ENCODE measurements around the gene LSM7.

The LSM7 gene

DNA sequence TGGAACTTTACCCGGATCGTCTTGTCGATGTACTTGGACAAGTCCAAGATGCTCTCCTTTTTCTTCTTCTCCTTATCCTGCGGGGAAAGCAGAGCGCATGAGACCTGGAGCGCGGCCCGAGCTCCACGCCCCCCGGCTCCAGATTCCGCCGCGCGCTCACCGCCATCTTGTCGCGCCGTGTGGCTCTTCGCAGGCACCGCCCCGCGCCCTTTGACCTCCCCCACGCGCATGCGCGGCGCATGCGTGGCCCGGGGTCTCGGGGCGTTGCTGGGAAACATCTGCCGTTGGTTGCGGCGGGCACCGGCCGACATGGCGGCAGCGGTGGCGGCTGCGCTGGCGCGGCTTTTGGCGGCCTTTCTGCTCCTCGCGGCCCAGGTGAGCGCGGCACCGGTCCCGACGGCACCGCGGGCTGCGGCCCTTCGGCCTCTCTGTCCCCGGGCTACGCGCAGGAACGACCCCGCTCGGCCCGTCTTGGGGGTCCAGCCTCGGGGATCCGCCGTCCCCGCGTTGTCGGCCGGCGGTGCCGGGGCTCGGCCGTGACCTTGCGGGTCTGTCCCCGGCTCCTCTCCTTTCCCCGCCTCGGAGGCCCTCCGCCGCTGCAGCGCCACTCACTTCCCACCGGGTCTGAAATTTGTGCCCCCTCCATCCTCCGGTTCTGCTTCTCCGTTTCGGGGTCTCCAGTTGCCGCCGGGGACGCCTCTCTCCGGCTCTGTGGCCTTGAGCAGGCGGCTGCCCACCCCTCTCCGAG, at the start of gene LSM7, which contains the start of gene SPPL2B:
Gene LSM7, minus strand, starts transcription at position 186 of the 748 bp plus-strand sequence. Its CDS starts 20 bp downstream, at position 166.
Gene SPPL2B, plus strand, starts transcription at position 284 of the 748 bp plus-strand sequence. Its CDS starts 26 bp downstream, at position 310.
- peak; percentile 92 for DNase-seq

DNA sequence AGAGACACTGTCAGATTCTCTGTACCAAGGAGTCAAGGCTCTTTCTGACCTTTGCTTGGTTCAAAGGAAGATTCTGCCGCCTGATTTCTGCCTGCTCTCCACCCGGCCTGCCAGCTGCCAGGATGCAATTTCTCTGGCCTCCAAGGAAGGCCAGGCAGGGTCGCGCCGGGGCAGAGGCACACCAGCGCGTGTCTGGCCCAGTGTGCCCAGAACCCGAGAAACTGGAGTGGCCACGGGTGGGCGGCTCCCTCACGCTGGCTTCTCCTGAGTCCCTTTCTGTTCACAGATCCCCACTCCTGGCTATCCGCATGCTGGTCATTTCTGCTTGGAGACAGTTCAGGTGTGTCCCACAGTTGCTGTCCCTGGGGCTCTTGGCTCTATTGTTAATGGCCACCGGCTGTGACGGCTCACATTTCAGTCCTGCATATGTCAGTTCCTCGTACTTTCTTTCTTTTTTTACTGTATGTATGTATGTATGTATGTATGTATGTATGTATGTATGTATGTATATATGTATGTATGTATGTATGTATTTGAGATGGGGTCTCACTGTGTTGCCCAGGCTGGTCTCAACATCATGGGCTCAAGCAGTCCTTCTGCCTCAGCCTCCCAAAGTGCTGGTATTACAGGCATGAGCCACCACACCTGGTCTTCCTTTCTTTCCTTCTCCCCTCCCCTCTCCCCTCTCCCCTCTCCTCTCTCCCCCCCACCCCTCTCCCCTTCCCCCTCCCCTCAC, 48.6 kb upstream of the LSM7 start:
- no peak for DNase-seq

DNA sequence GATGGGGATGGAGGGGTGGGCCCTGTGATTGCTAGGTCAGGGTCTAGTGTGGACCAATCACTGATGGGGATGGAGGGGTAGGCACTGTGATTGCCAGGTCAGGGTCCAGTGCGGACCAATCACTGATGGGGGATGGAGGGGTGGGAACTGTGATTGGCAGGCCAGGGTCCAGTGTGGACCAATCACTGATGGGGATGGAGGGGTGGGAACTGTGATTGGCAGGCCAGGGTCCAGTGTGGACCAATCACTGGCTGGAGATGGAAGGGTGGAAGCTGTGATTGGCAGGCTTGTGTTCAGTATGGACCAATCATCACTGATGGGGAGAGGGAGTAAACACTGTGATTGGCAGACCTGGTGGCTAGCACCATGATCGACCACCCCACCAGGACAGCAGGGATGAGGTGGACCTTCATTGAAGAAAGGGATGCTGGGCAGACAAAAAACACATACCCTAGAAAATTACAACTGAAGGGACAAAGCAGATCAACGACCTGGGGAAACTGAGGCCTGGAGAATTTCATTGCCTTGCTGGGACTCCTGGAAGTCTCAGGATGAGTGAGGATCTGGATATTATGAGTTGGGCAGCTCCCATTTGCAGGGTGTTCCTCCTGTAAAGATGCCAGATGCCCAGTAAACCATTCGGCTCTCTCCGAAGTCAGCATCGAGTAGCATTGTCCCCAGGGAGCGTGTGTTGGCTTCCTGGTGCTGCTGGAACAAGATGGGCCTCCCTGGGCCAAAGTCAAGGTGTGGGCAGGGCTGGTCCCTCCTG, 47.2 kb upstream of the LSM7 start:
- no peak for DNase-seq

DNA sequence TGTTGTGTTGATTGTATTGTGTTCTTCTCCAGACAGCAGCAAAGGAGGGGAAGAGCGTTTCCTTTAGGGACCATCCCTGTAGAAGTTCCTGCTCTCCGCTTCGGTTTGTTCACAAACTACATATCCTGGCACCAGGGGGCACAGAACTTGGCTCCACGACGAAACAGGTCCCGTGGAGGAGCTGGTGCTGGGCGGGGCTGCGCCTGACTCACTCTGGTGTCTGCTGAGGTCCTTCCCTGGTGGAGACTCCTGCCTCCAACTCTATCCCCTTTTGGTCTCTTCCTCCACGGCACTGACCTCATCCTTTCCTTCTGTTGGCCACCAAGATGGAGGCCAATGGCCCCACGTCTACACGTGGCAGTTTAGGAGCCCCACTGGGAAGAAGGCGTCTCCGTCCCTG, 46.4 kb upstream of the LSM7 start:
- no peak for DNase-seq

DNA sequence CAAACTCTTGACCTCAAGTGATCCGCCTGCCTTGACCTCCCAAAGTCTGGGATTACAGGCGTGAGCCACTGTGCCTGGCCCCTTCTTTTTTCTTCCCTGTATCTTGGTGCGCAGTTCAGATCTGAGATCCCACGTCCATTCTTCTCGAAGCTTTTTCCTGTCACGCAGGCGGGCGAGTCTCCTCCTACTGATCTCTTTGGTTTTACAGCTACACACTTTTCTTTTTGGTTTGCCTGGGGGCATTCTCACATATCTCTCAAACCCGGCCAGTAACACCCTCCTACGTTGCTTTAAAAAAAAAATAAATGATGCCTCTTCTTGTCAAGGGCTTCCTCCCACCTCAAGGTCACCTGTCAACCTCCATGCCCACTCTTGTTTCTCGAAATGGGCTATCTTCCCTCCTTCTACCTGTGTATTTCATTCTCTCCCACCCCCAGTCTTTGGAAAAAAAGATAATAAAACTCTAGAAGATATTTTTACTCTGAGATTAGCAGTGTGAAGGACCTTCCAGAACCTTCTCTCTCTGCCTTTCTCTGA, 43.8 kb upstream of the LSM7 start:
- DNase-seq: no peak

DNA sequence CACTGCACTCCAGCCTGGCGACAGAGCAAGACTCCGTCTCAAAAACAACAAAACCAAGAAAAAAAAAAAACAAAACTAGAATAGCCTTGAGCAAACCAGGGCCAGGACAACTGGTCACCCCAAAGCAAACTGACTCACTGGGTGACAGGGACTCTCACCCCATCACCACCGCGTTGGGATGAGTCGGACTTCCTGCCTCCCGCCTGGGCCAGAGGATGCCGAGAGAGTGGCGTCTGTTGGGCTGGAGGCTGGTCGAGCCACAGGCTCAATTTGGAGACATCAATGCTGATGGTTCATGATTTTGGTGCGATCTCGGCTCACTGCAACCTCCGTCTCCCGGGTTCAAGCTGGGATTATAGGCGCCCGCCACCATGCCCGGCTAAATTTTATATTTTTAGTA, 43.3 kb upstream of the LSM7 start:
- DNase-seq: no peak

DNA sequence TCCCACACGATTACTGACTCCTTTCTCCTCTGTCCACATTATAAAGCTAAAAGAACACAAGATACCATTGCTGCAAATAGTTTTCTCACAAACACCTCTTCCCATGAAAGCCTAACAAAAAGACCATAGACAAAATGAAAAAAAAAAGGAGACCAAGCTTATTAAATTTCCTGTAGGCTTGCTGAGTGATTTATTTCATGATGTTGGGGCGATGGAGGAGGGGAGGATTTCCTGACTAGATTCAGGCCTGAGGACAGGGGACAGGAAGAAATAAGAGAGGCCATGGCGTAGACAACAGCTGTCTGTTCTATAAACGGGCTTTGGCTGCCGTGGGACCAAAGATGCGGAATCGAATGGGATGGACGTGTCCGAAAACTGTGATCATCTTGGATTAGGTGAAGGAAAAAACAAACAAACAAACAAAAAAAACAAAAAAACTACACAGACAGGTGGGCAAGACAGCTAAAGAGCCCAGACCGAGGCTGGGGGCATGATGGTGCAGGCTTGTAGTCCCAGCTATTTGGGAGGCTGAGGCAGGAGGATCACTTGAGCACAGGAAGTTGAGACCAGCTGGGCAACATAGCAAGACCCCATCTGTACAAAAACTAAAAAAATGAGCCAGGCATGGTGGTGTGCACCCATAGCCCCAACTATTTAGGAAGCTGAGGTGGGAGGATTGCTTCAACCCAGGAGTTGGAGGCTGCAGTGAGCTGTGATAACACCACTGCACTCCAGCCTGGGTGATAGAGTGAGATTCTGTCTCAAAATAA, 37.0 kb upstream of the LSM7 start:
- no peak for DNase-seq

DNA sequence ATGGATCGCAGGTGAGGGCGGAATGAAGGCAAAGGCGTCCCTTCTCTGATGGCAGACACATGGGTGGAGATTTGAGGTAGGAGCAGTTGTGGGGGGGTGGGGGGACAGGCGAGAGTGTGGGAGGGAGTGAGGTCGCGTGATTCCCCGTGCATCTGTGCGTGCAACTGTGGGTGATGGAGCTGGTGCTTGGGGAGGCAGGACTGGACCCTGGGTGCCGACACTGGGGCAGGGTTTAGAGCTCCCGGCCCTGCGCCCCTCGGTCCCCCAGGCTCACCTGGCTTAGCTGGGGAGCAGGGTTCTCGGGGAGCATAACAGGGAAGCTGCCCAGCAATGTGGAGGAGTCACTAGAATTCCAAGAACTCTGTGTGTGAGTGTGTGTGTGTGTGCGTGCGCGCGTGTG, 35.0 kb upstream of the LSM7 start:
- DNase-seq: no peak

DNA sequence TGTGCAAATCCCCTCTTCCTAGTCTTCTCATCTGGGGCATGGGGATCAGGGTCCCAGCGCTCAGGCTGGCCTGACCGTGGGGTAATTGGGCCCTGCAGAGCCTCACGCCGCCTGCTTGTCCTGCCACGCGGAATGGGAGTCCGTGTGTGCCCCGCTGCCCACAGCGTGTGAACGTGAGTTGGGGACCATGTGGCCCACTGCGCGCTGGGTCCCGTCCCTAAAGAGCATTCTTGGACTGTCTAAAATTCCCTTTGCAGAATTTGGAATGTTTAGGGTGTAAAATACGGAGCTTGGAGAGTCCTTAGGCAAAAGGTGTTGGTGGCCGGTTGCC, 34.5 kb upstream of the LSM7 start:
- no peak for DNase-seq

DNA sequence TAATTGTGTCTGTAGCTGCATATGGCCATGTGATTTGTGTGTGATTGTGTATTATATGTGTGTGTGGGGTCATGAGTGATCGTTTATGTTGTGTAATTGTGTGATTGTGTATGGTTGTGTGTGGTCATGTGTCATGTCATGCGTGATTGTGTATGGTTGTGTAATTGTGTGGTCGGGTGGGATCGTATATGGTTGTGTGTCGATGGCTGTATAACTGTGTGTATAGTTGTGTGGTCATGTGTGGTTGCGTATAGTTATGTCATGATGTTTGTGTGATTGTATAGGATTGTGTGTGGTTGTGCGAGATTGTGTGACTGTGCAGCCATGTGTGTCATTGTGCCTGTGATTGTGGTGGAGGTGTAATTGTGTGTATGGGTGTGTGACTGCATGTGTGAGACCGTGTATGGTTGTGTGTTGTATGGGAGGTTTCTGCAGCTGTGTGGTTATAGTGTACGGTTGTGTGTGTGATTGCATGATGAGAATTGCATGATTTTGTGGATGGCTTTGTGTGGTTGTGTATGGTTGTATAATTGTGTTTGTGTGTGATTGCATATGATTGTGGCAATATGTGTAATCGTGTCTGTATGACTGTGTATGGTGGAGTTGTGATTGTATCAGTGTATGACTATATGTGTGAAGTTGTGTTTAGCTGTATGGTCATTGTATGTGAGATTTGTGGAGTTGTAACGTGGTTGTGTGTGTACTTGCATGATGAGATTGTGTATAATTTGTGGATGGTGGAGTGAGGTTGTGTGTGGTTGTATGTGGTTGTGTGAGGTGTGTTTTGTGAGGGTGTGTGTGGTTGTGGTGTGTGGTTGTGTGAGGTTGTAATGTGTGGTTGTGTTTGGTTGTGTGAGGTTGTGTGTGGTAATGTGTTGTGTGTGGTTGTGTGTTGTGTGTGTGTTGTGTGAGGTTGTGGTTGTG, 33.9 kb upstream of the LSM7 start:
- DNase-seq: no peak

DNA sequence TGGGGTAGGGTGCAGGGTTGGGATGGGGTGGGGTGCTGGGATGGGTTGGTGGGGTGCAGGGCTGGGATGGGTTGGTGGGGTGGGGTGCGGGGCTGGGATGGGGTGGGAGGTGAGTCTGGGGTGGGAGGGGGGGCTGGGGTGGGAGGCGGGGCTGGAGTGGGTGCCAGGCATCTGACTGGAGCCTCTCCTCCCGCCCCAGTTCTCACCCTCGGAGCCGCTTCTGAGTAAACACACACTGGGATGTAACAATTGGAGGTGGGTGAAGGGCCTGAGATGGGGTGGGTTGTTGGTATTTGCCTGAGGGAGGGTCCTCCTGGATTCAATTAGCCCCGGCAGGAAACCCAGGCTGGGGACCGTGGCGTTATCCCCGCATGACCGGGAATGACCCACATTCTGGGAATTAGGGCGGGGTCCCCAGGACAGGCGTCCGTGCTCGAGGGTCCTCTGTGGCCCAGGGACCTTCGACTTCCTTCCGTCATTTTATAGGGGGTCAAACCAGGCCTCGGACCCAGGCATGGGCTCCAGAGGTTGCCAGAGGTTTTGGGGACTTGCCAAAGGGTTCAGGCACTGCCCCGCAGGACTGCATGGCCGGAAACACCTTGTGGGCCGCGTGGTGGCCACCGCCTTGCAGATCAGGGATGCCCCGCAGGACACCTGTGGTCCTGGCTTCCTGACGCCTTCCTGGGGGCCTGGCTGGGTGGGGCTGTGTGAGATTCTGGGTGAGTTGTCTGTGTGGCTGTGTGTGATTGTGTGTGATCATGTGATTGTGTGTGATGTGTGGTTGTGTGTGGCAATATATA, 33.1 kb upstream of the LSM7 start:
- no peak for DNase-seq

DNA sequence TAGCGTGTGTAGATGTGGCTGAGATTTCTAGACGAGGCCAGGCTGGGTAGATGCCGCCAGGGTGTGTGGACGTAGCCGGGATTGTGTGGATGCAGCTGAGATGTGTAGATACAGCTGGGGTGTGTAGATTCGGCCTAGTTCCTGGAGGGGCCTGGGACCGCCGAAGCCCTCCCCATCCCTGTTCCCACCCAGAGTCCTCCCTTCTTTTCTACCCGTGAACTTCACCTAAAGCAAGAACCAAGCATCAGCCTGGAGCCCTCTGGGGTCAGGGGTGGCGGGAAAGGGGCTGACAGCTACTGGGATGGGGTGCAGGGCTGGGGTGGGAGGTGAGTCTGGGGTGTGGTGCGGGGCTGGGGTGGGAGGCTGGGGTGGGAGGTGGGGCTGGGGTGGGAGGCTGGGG, 32.4 kb upstream of the LSM7 start:
- no peak for DNase-seq

DNA sequence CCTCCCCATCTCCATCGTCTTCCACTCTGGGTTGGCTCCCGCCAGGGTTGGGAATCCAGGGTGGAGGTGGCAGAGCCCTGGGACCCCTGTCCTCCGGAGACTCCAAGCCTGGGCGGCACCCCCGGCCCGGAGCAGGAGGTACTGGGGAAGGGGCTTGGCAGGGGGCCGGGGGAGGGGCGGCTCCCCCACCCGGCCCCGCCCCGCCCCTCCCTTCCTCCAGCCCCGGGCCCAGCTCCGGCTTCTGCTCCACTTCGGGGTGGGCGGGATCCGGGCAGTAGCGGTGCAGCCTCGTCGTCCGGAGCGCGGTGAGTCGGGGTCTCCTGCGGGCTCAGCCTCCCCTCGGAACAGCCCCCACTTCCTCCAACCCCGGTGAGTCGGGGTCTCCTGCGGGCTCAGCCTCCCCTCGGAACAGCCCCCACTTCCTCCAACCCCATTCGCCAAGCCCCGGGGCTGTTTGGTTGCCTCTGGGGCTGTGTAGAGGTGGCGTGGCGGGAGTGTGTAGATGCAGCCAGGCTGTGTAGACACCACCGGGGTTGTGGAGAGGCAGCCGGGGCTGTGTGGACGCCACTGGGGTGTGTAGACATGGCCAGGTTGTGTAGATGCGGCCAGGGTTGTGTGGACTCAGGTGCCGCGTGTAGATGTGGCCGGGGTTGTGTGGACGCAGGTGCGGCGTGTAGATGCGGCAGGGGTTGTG, 31.8 kb upstream of the LSM7 start, which contains the start of gene TMPRSS9:
Gene TMPRSS9, plus strand, starts transcription at position 274 of the 694 bp plus-strand sequence. CDS start 29,521 bp downstream, outside the sequence.
- DNase-seq: no peak

DNA sequence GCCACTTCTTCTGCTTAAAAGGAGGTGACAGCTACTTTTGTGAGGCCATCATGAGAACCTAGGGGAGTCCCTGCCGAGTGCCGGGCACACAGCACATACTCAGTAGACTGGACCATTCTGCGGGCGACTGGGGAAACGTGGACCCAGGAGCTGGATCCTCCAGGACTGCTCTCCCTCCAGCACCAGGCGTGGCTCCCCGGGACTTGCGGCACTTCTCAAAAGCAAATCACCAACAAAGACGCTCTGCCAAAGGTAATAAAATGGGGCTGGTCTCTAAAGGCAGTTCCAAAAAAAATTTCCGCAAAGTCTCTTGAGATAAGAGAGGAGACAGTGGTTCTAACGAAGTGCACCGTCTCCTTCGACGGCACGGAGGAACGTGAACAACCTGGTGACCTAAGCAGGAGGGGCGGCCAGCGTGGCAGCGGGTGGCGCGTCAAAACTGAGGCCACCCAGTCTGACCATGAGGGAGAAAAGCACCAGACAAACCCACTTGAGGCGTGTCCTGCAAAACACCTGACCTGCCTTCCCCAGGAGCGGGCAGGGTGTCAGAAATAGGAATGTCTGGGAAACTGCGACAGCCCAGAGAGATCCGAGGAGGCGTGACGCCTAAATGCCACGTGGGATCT, 30.3 kb upstream of the LSM7 start:
- DNase-seq: no peak

DNA sequence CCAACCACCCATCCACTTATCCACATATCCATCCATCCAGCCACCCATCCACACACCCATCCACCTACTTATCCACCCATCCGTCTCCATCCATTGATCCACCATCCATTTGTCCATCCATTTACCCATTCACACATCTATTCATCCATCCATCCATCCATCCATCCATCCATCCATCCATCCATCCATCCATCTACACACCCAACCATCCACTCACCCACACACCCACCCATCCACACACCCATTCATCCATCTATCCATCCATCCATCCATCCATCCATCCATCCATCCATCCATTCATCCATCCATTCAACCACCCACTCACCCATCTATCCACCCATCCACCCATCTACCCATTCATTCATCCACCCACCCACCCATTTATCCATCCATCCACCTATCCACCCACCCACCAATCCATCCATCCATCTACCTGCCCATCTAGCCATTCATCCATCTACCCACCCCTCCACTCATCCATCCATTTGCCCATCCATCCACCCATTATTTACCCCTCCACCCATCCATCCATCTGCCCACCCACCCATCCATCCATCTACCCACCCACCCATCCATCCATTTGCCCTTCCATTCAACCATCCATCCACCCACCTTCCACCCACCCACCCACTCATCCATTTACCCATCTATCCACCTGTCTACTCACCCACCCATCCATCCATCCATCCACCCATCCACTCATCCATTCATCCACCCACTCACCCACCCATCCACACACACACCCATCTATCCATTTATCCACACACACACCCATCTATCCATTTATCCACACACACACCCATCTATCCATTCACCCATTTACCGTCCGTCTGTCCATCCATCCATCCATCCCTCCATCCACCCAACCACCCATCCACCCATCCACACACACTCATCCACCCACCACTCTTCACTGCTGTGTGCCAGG, 29.2 kb upstream of the LSM7 start:
- DNase-seq: no peak

DNA sequence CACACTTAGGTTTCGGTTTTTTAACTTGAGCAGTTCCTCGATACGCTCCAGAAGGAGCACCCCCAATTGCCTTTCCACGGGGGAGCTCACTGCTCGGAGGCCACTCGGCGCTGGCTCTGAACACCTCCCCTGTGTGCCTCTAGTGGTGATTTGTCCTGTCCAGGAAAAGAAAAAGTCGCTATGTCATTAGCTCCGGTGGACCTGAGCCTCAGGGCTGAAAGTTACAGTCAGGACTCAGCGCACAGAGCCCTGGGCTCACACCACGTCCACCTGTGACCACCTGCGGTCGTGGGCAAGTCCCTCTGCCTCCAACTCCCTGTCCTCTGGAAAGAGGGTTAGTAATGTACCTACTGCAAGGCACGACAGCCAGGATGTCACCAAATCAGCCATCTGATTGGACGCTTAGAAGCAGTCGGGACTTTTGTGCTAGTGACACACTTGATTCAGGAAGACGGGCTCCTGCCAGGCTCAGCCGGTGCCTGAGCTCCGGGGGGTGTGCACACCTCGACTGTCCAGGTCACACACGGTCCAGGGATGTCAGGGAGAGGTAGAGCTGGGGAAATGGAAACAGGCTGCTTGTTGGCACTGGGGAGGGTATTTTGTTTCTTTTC, 27.8 kb upstream of the LSM7 start:
- no peak for DNase-seq

DNA sequence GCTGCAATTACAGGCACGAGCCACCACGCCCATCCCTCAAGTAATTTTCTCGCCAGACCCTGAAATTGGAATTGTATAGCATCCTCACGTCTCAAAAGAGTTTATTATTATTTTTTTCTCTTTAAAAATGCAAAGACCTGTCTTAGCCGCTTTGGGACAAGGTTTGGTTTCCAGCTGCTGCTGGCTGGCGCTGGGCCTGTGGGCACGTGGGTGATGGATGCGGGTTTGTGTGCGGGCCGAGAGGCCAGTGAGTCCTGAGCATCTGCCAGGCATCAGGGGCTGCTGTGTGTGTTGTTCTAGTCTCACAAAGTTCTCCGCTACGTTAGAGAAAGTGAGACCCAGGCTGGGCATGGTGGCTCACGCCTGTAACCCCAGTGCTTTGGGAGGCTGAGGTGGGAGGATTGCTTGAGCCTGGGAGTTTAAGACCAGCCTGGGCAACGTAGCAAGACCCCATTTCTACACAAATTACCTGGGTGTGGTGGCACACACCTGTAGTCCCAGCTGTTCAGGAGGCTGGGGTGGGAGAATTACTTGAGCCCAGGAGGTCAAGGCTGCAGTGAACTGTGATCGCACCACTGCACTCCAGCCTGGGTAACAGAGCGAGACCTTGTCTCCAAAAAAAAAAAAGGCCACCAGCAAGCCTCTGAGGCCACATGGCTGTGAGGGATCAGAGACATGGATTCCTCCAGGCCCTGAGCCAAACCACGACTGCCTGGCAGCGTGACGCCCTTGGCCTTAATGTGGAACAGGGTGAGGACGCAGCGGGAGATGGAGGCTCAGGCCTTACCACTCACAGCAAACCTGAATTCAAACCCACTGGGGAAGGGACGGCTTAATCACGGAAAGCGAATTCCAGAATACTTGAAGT, 27.0 kb upstream of the LSM7 start:
- DNase-seq: no peak

Measured in stimulated activated CD4-positive, alpha-beta T cell treated with anti-CD3 and anti-CD28 coated beads, Interleukin-15, amount 100 ng/mL, for 24 hours (primary cell).